Fibroblast of the conjunctiva (primary cell): ENCODE results near the gene GINS3.

Experiments
- DNase-seq: peaks from one replicate; pipeline ENCODE4 v3.0.0-alpha.2; 2010; ENCODE audit warnings: low read depth

GINS3 gene

GRCh38 chr16:58425756-58426494, 33.7 kb downstream of the GINS3 start:
- no peak for DNase-seq

DNA sequence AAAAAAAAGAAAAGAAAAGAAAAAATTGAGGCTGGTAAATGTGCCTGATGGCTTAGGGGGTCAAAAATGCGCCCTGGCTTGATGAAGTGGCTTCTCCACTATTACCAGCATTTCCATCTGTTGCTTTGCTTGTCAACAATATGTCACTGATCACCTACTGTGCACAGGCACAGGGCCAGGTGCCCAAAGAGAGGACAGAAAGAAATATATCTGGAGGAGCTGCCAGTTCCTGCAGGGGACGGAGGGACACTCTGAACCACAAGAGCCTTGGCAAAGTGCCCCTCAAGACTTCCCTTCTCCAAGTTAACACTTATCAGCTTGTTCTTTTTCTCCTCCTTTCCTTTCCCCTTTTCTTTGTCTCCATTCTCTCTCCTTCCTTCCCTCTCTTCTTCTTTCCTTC, 34.7 kb downstream of the GINS3 start:
- DNase-seq: no peak

- DNase-seq: no peak
Observed at GRCh38 chr16:58428621-58429542, 36.6 kb downstream of the GINS3 start.

GRCh38 chr16:58430718-58431117, 38.4 kb downstream of the GINS3 start:
- DNase-seq: no peak

DNA sequence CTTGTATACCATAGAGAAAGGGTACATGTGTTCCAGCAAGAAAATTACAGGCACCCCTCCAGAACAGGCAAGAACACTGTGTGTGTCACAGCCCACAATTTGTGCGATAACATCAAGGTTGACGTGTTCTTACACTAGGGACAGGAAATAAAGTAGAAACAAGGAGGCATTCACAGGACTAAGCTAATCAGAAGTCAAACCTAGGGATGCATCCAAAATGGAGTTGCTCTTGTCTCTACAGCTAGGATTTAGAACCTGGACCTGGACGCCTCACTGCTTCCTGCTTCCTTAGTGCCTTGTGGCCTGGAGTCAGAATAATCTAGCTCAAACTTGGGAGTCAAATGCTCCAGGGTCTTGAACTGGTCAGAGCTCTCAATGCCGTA, 41.3 kb downstream of the GINS3 start:
- no peak for DNase-seq

GRCh38 chr16:58435779-58436178, 43.5 kb downstream of the GINS3 start:
- no peak for DNase-seq

DNA sequence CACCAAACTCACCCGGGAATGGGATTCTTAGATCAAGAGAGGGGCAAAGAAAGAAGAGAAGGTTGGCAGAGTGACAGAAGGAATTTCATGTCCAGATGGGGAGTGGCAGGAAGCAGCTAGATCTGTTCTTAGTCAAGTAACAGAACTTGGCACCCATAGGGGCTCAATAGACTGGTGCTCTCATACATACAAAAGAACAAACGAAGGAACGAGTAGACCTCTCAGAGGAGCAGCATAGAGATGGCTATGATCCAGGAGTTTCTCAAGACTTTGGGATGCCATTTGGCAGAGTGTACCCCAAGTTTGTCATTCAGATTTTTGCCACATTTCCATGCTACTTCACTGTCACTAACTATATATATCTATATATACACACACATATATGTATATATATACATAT, 47.9 kb downstream of the GINS3 start:
- DNase-seq: no peak

DNA sequence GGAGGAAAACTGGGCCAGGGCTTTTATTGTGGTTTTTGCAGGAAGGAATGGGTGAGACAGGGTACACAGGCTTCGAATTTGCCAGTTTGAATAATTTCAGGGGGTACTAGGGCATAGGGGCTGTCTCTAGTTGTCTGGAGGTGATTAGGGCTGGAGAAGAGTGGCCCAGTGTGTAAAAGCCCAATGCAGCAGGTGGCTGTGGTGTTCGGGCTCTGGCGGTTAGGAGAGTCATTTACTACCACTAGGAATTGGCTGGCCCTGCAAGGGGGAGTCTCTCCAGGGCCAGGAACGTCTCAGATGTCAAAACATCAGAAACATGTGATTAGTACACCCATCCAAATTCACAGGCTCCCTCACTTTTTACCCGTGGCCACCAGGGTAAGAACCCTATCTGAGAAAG, 50.3 kb downstream of the GINS3 start:
- DNase-seq: no peak

GRCh38 chr16:58443783-58444182, 51.5 kb downstream of the GINS3 start:
- DNase-seq: no peak

- no peak for DNase-seq
Observed at GRCh38 chr16:58444265-58444664, 52.0 kb downstream of the GINS3 start.

GRCh38 chr16:58448890-58449289, 56.6 kb downstream of the GINS3 start:
- DNase-seq: no peak

- no peak for DNase-seq
Observed at GRCh38 chr16:58449306-58449705, 57.0 kb downstream of the GINS3 start.

DNA sequence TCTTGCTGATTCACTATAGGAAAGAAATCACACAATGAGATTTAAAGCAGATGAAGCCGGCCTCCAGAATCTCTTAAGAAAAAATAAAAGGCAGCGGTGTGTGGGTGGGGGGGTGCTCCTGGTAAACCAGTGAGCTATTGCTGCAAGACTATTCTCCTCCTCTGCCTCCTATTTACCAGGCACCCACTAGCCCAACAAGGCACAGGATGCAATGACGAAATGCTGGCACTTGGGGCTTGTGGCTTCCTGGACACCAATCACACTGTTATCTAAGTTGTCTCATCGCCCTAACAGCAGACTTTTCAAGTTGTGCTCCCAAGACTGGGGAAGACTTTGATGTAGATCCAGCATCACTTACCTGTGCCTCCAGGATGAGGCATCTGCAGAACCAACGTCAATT, 57.5 kb downstream of the GINS3 start:
- DNase-seq: no peak

DNA sequence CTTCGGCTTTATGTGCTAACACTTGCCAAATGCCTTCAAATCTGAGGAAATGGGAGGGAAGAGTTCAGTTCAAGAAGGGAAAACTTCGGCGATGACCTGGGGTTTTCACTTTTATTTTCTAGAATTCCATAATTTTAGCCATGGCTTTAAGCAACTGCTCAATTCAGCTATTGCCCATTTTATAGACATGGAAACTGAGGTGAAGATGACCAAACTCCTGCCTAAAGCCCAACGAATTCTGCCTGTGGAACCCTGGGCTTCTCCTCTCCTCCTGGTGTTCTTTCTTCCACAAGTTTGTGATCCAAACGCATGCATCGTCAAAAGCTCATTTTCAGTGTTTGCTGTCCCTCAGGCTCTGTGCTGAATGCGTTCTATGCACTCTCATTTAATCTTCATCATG, 58.3 kb downstream of the GINS3 start:
- DNase-seq: no peak

DNA sequence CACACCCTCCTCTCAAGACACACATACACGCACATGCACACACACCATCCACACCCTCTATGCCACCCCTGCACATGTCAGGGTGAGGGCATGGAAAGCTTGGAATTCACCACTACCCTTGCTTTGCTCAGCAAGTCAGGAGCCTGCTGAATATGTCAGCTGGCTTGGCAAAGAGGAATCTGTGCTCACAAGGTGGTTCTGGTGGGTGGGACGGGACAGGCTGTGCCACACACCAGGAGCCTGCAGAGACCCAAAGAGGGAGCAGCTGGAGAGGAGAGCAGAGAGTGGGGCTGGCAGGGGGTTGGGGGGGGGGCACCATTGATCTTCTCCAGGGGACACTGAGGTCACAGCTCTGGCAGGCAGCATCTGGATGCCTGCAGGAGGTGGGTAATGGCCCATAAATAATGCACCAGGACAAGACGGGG, 59.0 kb downstream of the GINS3 start:
- DNase-seq: no peak

DNA sequence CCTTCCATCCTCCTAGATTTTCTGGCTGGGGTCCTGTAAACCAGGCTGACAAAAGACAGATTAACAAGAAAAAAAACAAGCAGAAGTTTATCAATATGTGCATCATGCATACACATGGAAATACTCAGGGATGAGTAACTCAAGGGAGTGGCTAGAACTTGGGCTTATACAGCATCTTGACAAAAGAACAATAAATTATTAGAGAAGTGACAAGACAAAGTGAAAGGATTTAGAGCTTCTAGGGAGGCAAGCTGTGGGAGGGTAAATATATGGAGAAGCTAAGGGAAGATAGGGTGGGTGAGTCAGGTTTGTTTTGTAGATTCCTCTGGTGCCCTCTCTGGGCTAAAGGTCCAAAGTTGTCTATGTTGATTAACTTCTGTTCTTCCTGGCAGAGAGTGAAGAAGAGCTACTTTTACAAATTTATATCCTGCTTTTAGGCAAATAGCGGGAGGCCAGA, 59.7 kb downstream of the GINS3 start:
- no peak for DNase-seq

DNA sequence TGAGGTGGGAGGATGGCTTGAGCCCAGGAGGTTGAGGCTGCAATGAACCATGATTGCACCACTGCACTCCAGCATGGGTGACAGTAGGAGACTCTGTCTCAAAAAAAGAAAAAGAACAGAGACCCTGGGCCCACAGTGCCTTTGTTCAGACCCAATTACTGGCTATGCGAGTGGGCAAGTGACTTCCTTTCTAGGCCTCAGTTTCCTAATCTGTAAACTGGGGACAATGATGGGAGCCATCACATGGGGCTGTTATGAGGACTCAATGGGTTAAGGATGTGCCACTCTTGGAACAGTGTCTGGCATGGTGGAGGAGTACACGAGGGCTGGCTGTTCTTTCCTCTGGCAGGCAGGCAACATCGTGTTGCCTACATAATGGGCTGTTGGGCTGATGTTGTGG, 60.4 kb downstream of the GINS3 start:
- DNase-seq: no peak

- no peak for DNase-seq
Observed at GRCh38 chr16:58454178-58454577, 61.9 kb downstream of the GINS3 start.

DNA sequence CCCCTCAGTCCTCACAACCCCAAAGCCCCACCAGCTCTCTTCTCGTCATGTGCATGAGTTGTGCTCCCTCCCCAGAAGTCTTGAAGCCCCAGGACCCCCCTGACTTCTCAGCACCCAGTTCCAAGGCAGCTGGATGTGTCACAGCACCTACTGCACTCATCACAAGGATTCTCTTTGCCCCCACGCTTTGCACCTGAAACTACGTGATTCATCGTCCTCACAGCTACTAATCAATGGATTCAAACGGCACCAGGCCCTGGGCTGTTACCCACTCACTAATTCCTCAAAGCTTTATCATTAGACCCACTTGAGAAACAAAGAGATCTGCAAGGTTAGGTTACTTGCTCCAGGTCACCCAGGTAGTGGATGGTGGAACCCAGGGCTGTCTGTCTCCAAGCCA, 62.6 kb downstream of the GINS3 start:
- no peak for DNase-seq
